HG03354 (cell line): ENCODE data around the gene SH3RF3.

Source experiments
- ATAC-seq: cut with Tn5 transposase; IDR thresholded peaks from one replicate; pipeline ENCODE4 v1.9.1; 2021; ENCODE audit warnings: mild to moderate bottlenecking; ENCODE audit not compliant: unreplicated experiment, poor library complexity, severe bottlenecking

The SH3RF3 gene

DNA sequence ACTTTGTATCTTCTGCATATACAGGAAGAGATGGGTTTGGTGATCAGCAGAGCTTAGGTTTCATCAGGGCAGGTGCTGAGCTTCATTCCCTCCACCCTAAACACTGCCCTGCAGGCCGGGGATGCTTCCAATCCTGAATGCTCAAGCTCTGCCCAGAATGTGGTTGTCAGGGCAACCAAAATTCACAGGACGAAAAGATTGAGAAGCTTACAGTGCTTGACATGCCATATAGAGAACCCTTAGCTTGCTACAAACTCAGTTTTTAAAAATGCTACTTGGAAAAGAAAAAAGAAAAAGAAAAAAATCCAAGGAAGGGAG is 65.6 kb downstream of the SH3RF3 start:
- ATAC-seq, result no peak

DNA sequence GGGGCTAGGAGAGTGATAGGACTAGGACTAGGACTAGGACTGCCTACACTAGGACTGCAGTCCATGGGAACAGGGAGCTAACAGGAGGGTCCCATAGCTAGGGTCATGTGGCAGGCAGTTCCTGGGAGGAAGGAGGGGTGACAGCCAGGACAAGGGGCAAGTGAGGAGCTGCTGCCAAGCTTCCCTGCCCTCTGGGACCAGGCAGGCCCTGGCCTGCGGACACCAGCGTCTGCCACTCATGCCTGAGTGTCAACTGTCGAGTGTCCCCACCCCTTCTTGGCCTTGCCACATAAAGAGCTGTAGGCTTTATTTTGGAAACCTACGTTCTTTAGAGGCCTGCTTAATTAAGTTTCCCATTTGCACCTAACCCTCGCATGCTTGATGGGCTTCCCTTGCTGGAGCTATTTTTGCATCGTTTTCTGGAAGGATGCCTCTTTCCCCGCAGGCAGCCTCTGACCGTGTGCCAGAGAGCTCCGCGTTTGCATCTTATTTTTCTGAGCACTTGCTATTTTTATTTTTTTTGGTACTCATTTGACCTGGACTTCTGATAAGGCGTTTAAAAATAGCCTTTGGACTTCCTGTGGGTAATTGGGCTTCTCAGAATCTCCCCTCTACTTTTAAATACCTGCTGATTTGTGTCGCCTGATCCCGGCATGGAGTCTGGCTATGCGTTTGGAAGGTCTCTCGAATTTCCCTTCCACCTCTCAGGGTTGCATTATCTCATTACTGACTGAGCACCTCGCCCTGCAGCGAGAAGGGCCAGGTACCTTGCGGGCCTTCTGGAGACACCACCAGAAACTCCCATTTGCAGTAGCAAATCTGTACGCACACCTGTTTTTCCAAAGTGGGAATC is 66.4 kb downstream of the SH3RF3 start:
- no peak for ATAC-seq

DNA sequence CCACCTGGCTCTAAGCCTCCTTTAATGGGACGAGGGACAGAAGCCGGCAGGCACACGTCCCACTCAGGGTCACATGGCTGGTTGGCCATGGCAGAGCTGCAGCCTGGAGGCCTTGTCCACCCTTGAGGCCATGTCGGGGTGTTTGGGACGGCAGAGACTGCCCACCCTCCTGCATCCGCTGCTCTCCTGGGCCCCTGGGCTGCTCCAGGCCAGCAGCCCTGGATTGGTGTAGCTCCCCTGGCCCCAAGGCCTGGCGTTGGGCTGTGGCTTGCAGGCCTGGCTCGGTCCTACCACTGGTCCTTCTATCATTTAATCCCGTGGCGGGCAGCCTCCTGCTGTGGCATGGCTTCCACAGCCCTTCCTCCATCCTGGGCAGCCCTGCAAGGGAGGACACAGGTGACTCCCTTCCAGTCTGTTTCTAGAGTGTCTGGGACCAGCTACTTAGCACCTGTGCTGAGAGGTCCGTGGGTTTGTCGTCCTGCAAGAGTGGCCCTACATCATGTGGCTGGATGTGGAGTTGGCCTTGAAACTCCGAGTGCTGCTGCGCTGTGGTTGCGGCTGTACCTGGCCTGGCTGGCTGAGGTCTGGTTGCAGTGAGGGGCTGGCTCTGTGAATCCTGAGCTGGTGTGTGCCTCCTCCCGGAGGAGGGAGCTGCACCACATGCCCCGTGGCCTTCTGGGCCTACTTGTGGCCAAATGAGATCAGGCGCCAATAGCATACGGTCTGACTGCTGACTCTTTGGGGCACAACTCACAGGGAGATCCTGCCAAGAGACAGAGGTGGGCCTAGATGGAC is 67.3 kb downstream of the SH3RF3 start:
- no peak for ATAC-seq

- no peak for ATAC-seq
These were observed 68.8 kb downstream of the SH3RF3 start for GRCh38 chr2:109197491-109198418.

GRCh38 chr2:109199790-109200189 is 70.8 kb downstream of the SH3RF3 start:
- ATAC-seq, result no peak

GRCh38 chr2:109200616-109201464 is 71.8 kb downstream of the SH3RF3 start:
- ATAC-seq, result no peak

DNA sequence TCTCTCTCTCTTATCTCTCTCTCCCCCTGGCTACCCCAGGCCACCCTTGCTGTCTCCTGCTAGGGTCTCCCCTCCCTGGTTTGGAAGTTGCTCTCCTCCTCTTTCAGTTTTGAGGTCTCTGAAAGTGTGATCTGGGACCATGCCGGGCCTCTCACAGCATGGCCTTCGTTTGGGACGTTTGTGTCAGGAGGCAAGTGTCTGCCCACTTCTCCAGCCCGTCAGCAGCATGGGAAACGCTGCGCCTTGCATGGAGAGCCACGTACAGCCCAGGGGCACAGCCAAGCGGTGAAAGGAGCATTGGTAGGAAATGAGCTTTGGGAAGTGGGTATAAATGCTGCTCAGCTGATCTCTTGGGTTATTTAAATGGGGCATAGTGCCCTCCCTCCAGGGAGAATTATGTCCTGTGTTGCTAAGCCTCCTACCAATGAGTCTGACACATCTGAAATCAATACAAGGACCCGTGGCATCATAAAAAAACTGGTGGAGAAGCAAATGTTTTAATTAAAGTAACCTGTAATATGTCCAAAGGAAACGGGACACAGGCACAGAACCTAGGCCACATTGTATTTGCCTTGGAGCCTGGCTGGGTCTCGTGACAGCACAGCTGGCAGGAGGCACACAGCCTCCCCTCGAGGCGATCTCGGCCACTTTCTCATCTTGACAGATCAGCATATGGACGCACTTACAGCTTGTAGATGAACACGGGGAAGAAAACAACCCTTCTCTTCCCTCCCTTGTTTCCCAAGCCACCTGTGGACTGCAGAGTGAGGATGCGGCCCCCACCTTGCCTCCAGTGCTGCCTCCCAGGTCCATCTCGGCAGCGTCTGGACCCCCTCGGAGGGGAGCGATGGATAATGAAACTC is 72.7 kb downstream of the SH3RF3 start:
- no peak for ATAC-seq

DNA sequence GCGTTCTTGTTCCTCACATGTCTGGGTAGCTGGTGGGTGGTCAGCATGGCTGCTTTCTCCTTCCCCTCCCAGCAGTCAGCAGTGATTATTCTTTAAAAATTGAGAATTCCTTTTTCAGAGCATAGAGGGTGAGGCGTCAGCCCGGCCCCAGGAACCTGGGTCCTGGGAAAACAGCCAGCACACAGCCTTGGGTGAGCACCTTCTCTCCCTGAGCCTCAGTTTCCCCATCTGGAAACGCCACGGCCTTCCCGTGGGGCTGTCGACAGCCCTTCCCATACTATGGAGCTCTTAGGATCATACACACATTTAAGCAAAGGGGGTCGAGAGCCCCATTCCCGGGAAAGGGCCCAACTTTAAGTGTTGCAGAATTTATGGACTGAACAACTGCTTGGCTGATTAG is 73.5 kb downstream of the SH3RF3 start:
- no peak for ATAC-seq

- ATAC-seq, result no peak
These were observed 74.4 kb downstream of the SH3RF3 start for GRCh38 chr2:109203246-109204011.

DNA sequence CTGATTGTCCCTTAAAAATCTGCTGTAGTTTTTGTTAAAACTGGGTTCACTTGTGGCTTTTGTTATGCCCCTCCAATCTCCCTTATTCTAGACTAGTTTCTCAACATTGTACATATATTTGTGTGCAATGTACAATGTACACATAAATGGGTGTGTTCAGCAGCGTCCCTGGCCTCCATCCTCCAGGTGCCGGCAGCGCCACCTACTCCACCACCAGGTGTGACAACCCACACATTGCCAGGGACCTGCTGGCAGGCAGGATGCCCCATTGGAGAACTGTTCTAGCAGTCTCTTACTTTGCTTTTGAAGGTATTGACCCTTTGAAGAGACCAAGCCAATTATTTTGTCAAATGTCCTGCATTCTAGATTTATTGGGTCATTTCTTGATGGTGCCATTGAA is 75.4 kb downstream of the SH3RF3 start:
- ATAC-seq, result no peak

DNA sequence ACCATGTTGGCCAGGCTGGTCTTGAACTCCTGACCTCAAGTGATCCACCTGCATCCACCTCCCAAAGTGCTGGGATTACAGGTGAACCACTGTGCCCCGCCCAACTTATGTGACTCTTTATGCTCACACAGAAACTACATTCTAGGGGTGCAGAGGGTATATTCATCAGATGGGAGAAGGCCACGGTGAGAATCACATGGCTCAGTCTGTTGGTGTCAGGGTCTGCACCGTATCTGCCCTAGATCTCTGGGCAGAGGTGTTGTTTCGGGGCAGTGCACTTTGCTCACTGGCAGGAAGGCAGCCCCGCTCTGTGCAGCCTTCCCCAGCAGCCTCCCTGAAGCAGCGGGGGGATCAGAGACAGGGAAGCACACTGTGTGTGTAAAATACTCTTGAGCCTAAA is 76.4 kb downstream of the SH3RF3 start:
- no peak for ATAC-seq

DNA sequence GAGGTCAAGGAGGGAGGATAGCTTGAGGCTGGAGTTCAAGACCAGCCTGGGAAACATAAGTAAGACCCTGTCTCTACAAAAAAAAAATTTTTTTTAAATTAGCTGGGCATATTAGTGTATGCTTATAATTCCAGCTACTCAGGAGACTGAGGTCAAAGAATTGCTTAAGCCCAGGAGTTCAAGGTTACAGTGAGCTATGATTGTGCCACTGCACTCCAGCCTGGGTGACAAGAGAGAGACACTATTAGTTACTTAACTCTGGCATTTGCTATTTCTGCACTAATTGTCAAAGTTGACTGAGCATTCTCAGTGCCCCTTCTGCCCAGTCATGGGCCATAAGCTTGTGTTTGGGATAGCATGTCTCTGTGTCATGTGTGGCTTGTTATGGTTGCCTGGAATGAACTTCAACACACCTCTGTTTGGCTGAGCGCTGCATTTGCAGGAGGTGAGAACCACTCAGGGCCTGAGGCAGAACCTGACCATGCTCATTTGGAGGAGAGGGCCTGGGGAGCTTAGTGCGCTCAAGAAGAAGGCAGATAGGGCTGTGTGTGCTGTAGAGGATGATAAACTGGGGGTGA is 77.7 kb downstream of the SH3RF3 start:
- ATAC-seq, result no peak

- ATAC-seq, result no peak
These were observed 78.2 kb downstream of the SH3RF3 start for GRCh38 chr2:109207176-109207575.

- ATAC-seq, result no peak
These were observed 79.3 kb downstream of the SH3RF3 start for GRCh38 chr2:109208071-109208950.

- no peak for ATAC-seq
These were observed 79.9 kb downstream of the SH3RF3 start for GRCh38 chr2:109208951-109209335.

- ATAC-seq, result no peak
These were observed 80.4 kb downstream of the SH3RF3 start for GRCh38 chr2:109209412-109209811.
